Progenitor cell of endocrine pancreas (in vitro differentiated cells): ENCODE results near the gene TRMT10B. TPM values are rescaled to one million over a fixed set of nuclear protein-coding genes. Genes with fewer than 3 reads are reported as not detected.

Source experiments
- DNase-seq: peaks from one replicate; pipeline ENCODE4 v3.0.0; 2021; ENCODE audit warnings: low spot score; ENCODE audit not compliant: unreplicated experiment
- H3K27ac Mint-ChIP-seq: 2 replicates; pipeline ENCODE4 v1.8.0; 2021; ENCODE audit warnings: mild to moderate bottlenecking, moderate library complexity, mixed read lengths
- H3K27me3 Mint-ChIP-seq: 2 replicates; pipeline ENCODE4 v1.8.0; 2021; ENCODE audit warnings: mixed read lengths
- H3K36me3 Mint-ChIP-seq: 2 replicates; pipeline ENCODE4 v1.8.0; 2022; ENCODE audit warnings: mixed read lengths; ENCODE audit not compliant: insufficient read depth
- H3K4me1 Mint-ChIP-seq: 2 replicates; pipeline ENCODE4 v1.8.0; 2021; ENCODE audit warnings: low read depth, mixed read lengths
- H3K4me3 Mint-ChIP-seq: 2 replicates; pipeline ENCODE4 v1.8.0; 2021; ENCODE audit warnings: low read depth, mild to moderate bottlenecking, moderate library complexity, mixed read lengths
- H3K9me3 Mint-ChIP-seq: 2 replicates; pipeline ENCODE4 v1.8.0; 2021; ENCODE audit warnings: low read depth, mixed read lengths
- CTCF ChIP-seq: fragments of 200-600 bp; sonication (generic); IDR thresholded peaks from one replicate; pipeline ENCODE4 v1.5.0; 2021; ENCODE audit warnings: antibody characterized with exemption, mild to moderate bottlenecking; ENCODE audit not compliant: unreplicated experiment
- total RNA-seq: library from RNA; stranded (reverse); gene quantifications from 2 replicates; pipeline ENCODE4 v1.2.1, GENCODE V29; 2021

Gene TRMT10B
- total RNA-seq, 1 donor from 2014 or later = 13.6 TPM

DNA sequence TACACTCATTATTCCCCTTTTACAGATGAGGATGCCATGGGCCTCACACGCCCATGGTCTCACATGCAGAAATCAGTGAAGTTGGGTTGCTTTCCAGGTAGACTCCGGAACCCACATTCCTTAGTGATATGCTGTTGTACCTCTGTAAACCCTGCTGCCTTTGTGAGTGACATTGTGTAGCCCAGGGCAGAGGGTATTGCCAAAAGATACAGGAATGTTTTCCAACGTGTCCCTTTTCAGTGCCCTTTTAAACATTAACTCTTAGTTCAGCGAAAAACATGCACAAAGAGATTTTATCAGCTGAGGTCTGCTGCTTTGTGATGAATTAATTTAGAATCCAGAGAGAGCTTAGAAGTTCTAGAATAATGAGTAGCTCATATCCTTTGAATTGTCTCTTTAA is 38.3 kb upstream of the TRMT10B start:
- no peak for TF ChIP-seq CTCF
- H3K27me3 Mint-ChIP-seq = no peaks in the 10 kb centered on the region
- no peak for DNase-seq
- no peaks in the 10 kb centered on the region for H3K36me3 Mint-ChIP-seq
- peak overlapping the region; percentile 10 for H3K4me3 Mint-ChIP-seq
- H3K4me1 Mint-ChIP-seq = peaks cover 11% of the 10 kb centered on the region
- no peak overlapping the region for H3K27ac Mint-ChIP-seq
- no peaks in the 10 kb centered on the region for H3K9me3 Mint-ChIP-seq

GRCh38 chr9:37715991-37716505 is 37.6 kb upstream of the TRMT10B start:
- no peak for DNase-seq
- H3K27ac Mint-ChIP-seq = no peak overlapping the region
- H3K4me1 Mint-ChIP-seq = peaks cover 14% of the 10 kb centered on the region
- no peaks in the 10 kb centered on the region for H3K27me3 Mint-ChIP-seq
- no peak overlapping the region for H3K4me3 Mint-ChIP-seq
- H3K36me3 Mint-ChIP-seq = no peaks in the 10 kb centered on the region
- TF ChIP-seq CTCF = no peak
- H3K9me3 Mint-ChIP-seq = no peaks in the 10 kb centered on the region

GRCh38 chr9:37719526-37719925 is 34.1 kb upstream of the TRMT10B start:
- Mint-ChIP-seq H3K27ac (no peak overlapping the region), H3K9me3 (no peaks in the 10 kb centered on the region), H3K4me1 (peaks cover 14% of the 10 kb centered on the region), H3K27me3 (peaks cover under 1% of the 10 kb centered on the region), H3K36me3 (no peaks in the 10 kb centered on the region), H3K4me3 (no peak overlapping the region)
- no peak for DNase-seq
- no peak for TF ChIP-seq CTCF

GRCh38 chr9:37727013-37727412 is 26.6 kb upstream of the TRMT10B start:
- H3K9me3 Mint-ChIP-seq = peaks cover 4% of the 10 kb centered on the region
- no peak overlapping the region for H3K27ac Mint-ChIP-seq
- DNase-seq = no peak
- H3K36me3 Mint-ChIP-seq = no peaks in the 10 kb centered on the region
- H3K4me1 Mint-ChIP-seq = no peaks in the 10 kb centered on the region
- no peak overlapping the region for H3K4me3 Mint-ChIP-seq
- TF ChIP-seq CTCF = no peak
- H3K27me3 Mint-ChIP-seq = peaks cover 10% of the 10 kb centered on the region

- H3K36me3 Mint-ChIP-seq = no peaks in the 10 kb centered on the region
- H3K4me1 Mint-ChIP-seq = no peaks in the 10 kb centered on the region
- H3K27ac Mint-ChIP-seq = no peak overlapping the region
- DNase-seq = no peak
- peaks cover 30% of the 10 kb centered on the region for H3K27me3 Mint-ChIP-seq
- no peak for TF ChIP-seq CTCF
- H3K4me3 Mint-ChIP-seq = no peak overlapping the region
- peaks cover 4% of the 10 kb centered on the region for H3K9me3 Mint-ChIP-seq
Observed at GRCh38 chr9:37729499-37729898, 24.1 kb upstream of the TRMT10B start.
